Fibroblast of mammary gland (primary cell): ENCODE results near the gene CABLES1.

Source experiments
- DNase-seq: peaks from one replicate; pipeline ENCODE4 v3.0.0-alpha.2; 2010; ENCODE audit warnings: low read depth
- H3K4me3 ChIP-seq: 2 replicates; pipeline ENCODE4 v1.5.1; 2011; ENCODE audit warnings: low read depth, mild to moderate bottlenecking, low read length, moderate library complexity; ENCODE audit not compliant: control insufficient read depth
- CTCF ChIP-seq: conservative IDR thresholded peaks from 2 replicates; pipeline ENCODE4 v1.5.1; 2011; ENCODE audit warnings: low read depth, low read length, inconsistent platforms; ENCODE audit not compliant: control insufficient read depth, insufficient read depth

Gene CABLES1

GRCh38 chr18:23203891-23204432 lies 68.7 kb downstream of the CABLES1 start:
- TF ChIP-seq CTCF, result no peak
- no peak overlapping the region for H3K4me3 ChIP-seq
- DNase-seq, result no peak

- no peak overlapping the region for H3K4me3 ChIP-seq
- DNase-seq, result peak; percentile 52
- TF ChIP-seq CTCF, result no peak
Measured at GRCh38 chr18:23204589-23205235, 69.4 kb downstream of the CABLES1 start.

- no peak for DNase-seq
- no peak for TF ChIP-seq CTCF
Measured at GRCh38 chr18:23205980-23206379, 70.7 kb downstream of the CABLES1 start.

GRCh38 chr18:23207191-23207955 lies 72.1 kb downstream of the CABLES1 start:
- no peak overlapping the region for H3K4me3 ChIP-seq
- TF ChIP-seq CTCF, result peak; percentile 45
- DNase-seq, result peak; percentile 30

More at GRCh38 chr18:23205980-23206379, 70.7 kb downstream of the CABLES1 start:
- no peak overlapping the region for H3K4me3 ChIP-seq

- no peak for TF ChIP-seq CTCF
- DNase-seq, result no peak
- H3K4me3 ChIP-seq, result no peak overlapping the region
Measured at GRCh38 chr18:23207994-23208393, 72.7 kb downstream of the CABLES1 start.

DNA sequence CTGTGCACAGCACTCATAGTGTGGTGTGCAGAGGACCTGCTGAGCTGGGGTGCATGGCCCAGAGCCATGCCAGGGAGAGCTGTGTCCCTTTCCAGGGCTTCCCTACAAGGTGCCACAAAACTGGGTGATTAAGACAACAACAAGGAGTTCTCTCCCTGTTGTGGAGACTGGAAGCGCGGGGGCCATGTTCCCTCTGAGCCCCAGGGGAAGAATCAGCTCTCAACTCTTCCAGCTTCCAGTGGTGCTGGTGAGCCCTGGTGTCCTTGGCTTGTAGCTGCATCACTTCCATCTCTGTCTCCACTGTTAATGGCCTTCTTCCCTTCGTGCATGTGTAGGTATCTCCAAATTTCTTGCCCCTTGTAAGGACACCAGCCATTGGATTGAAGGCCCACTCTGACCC lies 73.3 kb downstream of the CABLES1 start:
- DNase-seq, result no peak
- H3K4me3 ChIP-seq, result no peak overlapping the region
- TF ChIP-seq CTCF, result no peak
